GM18505 (cell line): ENCODE measurements around the gene BEAN1.

Source experiments
- ATAC-seq: cut with Tn5 transposase; IDR thresholded peaks from one replicate; pipeline ENCODE4 v1.9.1; 2021; ENCODE audit not compliant: unreplicated experiment
- POLR2A ChIP-seq: IDR thresholded peaks from 4 replicates; pipeline ENCODE4 v1.6.1; 2011; ENCODE audit warnings: borderline replicate concordance; ENCODE audit not compliant: insufficient read depth, insufficient read length; ENCODE audit errors: extremely low read depth

BEAN1 gene

DNA sequence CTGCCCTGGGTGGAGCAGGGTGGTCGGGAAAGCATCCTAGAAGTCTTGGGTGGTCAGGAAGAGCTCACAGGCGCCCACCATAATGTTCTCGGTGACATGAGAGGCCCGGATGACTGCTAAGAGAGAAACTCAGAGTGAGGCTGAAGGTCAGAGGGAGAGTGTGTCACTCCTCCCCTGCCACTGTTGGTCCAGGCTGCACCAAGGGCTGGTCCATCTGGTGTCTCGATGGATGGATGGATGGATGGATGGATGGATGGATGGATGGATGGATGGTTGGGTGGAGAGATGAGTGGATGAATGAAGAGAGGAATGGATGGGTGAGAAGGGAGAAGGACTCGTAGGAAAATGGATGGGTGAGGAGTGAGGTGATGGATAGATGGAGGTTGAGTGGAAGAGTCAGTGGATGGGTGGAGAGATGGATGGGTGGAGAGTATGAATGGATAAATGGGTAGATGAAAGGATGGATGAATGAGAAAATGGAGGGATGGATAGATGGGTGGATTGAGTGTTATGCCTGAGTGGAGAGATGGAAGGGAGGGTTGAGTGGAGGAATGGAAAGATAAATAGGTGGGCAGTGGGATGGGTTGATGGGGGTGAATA is 43.0 kb downstream of the BEAN1 start:
- ATAC-seq, result no peak
- TF ChIP-seq POLR2A, result no peak

DNA sequence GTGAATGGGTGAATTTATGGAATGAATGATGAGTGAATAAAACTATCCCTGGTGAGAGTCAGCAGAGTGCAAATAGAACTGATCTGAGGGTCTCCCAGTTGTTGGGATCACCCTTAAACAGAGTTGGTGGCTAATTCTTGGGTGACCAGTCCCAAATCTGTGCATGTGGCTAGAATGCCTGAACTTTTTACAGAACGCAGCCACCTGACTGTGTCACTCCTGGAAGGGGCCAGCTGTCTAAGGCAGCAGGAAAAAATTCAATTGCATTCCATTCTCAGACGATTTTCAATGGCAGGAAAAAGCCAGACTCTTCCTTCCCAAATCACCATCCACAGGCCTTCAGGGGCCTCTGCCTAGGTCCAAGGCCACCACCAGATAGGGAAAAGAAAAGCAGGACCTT is 43.5 kb downstream of the BEAN1 start:
- no peak for TF ChIP-seq POLR2A
- ATAC-seq, result no peak

DNA sequence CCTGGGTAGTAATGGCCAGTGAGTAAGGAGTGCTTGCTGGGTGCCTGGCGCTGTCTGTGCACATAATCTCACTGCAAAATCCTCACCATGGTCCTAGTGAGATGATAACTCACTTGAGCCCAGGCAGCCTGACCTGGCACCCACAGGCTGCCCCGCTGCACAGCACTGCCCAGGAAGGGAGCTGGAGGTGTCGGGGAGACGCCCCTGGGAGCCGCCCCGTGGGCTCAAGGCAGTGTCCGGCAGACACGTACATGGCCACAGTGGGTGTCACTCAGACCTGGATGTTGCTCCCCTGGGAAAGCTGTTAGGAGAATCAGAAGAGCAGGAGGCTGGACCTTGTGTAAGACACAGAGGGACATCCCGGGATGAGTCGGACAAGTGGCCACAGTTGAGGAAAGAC is 44.2 kb downstream of the BEAN1 start:
- ATAC-seq, result no peak
- TF ChIP-seq POLR2A, result no peak

DNA sequence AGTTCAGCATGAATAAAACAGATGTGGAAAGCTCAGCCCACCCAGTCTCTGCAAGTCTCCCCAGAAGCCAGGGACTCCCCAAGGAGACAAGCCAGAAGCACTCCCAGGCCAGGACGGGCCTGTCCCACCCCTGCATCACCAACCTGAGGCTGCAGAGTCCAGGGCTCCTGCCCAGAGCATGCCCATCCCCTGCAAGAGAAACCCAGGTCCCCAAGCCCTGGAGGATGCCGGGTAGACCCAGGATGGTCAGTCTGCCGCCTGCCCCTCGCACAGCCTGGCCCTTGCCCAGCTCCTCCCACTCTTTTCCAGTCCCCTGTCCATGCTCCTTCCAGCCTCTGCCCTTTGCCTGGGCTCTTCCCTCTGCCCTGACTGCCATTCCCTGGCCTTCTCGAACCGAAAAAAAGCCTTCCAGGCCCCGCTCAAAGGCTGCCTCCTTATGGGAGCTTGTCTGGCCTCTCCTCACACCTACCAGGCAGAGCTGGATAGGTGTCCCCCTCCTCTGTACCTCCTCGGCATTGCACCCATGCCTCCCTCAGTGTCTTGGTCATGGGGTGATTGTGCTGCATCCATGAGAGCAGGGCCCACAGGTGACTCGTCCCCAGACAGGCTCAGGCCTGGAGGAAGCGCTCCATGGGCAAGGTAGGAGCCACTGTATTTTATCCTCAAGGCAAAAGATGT is 44.8 kb downstream of the BEAN1 start:
- ATAC-seq, result no peak
- no peak for TF ChIP-seq POLR2A

GRCh38 chr16:66473051-66473571 is 46.0 kb downstream of the BEAN1 start:
- no peak for TF ChIP-seq POLR2A
- ATAC-seq, result no peak

DNA sequence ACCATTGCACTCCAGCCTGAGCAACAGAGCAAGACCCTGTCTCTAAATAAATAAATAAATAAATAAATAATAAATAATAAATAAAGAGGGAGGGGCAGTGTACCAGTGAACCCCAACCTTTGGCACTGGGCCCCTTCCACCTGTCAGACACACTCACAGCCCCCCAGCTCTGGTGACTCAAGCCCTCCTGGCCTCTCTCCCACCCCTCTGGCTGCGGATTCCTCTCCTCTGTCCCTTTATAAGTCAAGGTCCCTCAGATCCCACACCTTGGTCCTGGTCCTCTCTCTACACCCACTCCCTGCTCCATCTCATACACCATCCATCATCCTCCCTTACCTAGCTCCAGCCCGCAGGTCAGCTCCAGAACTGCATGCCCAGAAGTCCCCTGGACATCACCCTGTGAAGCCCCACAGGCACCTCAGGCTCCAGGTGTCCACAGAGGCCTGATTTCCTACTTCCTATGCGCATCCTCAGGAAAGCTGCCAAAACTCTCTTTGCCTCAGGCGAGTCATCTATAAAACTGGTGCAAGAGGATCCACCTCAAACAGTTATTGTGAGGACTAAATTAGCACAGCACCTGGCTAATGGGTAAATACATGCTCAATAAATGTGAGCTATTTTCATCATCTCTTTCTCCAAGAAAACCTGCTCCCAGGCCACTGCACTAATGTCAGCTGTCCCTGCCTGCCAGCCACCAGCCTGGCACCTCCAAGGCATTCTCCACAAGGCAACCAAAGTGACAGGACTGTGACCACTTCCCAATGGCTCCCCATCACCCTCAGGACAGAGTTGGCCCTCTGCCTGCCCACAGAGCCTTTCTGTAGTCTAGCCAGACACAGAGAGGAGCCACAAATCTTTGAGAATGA is 46.8 kb downstream of the BEAN1 start:
- ATAC-seq, result no peak
- no peak for TF ChIP-seq POLR2A

GRCh38 chr16:66474750-66475199 is 47.7 kb downstream of the BEAN1 start:
- ATAC-seq, result peak; percentile 87

GRCh38 chr16:66475232-66475631 is 48.1 kb downstream of the BEAN1 start:
- TF ChIP-seq POLR2A, result no peak
- no peak for ATAC-seq

More at GRCh38 chr16:66474750-66475199, 47.7 kb downstream of the BEAN1 start:
- TF ChIP-seq POLR2A, result no peak

GRCh38 chr16:66476328-66477027 is 49.4 kb downstream of the BEAN1 start:
- no peak for ATAC-seq
- no peak for TF ChIP-seq POLR2A

DNA sequence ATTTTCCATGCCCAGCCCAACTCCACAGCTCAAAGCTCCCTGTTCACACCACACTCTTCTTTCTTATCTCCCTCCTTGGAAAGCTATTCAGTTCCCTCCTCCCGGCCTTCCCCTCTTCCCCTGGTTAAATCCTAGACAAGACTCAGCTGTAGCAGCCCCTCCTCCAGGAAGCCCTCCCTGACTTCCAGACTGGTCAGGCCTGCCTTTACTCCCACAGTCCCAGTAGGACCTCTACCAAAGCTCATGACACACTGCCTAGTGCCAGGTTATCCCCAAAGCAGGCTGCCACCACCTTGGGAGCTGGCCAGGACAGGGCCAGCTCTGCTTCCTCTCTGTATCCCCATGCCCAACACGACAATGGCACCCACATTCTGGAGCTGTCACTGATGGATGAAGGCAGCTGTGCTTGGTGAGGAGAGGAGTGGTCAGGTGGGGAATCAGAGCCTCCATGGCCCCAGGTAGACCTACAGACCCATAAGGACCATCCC is 50.0 kb downstream of the BEAN1 start:
- ATAC-seq, result no peak

GRCh38 chr16:66478733-66479511 is 51.8 kb downstream of the BEAN1 start:
- TF ChIP-seq POLR2A, result no peak
- no peak for ATAC-seq

More for the DNA sequence above, 50.0 kb downstream of the BEAN1 start:
- no peak for TF ChIP-seq POLR2A

DNA sequence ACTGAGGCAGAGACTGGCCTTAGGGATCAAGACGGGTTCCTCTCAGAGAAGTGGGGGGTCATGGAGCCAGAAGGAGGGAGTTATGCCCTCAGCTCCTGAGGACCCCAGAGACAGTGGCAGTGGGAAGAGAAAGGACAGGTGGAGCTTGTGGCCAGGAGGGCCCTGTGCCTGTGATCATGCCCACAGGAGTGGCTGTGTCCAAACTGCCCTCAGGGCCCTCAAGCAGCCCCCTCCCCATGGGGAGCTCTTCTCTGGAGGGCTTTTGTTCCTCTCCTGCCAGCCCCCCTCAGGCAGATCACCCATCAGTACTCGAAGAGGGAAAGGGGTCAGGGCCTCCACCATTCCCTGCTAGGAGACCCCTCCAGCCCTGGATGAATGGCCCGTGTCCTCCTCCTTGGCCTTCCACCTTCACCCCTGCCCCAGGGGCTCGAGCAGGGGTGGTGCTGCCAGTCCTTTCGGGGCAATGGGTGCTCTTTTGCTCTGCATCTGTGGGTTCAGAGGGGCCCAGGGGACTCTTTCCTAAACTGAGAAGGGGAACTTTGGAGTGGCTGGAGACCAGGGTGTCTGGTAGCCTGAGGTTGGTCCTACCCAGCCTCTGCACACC is 52.7 kb downstream of the BEAN1 start:
- ATAC-seq, result no peak
- TF ChIP-seq POLR2A, result no peak

DNA sequence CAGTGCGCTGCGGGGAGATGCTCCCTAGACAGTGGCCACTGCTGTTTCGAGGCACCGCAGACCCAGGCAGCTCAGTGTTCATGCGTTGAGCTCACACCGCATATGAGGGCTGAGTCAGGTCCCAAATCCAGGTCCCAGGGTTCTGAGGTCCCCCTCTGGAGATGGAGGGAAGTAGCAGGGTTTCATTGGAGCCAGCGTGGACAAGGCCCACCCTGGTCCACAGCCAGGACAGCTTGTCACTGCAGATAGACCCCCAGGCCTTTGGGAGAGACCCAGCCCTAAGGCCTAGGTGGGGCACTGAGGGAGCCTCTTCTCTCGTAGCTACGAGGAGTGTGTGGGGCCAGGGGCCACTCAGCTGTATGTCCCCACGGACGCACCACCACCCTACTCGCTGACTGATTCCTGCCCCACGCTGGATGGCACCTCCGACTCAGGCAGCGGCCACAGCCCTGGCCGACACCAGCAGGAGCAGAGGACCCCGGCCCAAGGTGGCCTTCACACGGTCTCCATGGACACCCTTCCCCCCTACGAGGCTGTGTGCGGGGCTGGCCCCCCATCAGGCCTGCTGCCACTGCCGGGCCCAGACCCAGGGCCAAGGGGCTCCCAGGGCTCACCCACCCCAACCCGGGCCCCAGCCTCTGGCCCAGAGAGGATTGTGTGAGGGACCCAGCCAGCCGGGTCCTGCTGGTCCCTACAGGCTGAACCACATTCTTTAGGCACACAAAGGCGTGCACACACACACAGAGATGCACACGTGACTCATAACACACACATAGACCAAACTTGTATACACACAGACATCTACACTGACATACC is 53.4 kb downstream of the BEAN1 start:
- TF ChIP-seq POLR2A, result no peak
- ATAC-seq, result no peak
